ENCODE measurements around the gene LRRC3B.

Gene LRRC3B

DNA sequence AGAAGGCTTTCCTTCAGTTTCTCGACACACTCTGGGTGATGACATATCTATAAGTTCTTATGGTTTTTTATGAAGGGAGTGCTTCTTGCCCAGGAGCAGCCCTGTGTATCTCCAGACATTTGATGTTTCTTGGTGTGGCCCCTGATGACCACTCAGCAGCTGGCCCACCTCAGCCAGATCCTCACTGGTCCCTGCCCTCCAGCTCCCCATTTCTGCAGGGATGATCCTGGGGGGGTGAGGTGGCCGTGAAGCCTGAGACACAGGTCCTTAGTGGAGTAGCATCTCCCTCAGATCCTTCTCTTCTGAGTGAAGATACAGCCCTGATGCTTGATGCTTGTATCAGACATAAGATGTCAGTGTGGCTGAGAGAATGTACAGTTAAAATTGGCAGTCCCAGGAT is 127.7 kb downstream of the LRRC3B start:
- no peak for DNase-seq (ENCODE audit: low read depth, low spot score)
- H3K4me3 ChIP-seq (ENCODE audit: low read depth, low read length), result no peak overlapping the region
- TF ChIP-seq, protein P1, sequence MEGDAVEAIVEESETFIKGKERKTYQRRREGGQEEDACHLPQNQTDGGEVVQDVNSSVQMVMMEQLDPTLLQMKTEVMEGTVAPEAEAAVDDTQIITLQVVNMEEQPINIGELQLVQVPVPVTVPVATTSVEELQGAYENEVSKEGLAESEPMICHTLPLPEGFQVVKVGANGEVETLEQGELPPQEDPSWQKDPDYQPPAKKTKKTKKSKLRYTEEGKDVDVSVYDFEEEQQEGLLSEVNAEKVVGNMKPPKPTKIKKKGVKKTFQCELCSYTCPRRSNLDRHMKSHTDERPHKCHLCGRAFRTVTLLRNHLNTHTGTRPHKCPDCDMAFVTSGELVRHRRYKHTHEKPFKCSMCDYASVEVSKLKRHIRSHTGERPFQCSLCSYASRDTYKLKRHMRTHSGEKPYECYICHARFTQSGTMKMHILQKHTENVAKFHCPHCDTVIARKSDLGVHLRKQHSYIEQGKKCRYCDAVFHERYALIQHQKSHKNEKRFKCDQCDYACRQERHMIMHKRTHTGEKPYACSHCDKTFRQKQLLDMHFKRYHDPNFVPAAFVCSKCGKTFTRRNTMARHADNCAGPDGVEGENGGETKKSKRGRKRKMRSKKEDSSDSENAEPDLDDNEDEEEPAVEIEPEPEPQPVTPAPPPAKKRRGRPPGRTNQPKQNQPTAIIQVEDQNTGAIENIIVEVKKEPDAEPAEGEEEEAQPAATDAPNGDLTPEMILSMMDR (IDR thresholded peaks at IDR 0.05; ENCODE audit: low read depth, low read length), result no peak
- in situ Hi-C loops (cut with HindIII; ENCODE audit: low sequenced_read_pairs), result no loop called here

DNA sequence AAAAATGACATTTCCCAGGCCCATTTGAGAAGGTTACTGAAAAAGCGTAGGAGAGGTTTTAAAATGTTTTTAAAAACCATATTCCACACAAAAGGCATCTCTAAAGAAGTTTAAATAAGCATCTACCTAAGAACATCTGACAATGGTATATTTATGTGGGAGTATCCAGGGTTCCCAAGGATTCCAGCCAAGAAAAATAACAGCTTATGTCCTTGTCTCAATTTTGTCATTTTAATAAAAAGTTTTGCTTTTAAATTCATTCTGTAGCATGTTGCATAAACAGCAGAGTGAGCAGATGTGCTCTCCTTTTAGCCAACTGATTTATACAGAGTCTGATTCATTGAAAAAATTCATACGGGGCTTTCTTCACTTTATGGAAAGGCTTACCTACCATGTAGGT is 129.9 kb downstream of the LRRC3B start:
- in situ Hi-C loops (cut with HindIII; ENCODE audit: low sequenced_read_pairs), result no loop called here
- no peak overlapping the region for H3K4me3 ChIP-seq (ENCODE audit: low read depth, low read length)
- DNase-seq (ENCODE audit: low read depth, low spot score), result no peak
- TF ChIP-seq, protein P1 (IDR thresholded peaks at IDR 0.05; ENCODE audit: low read depth, low read length), result no peak

DNA sequence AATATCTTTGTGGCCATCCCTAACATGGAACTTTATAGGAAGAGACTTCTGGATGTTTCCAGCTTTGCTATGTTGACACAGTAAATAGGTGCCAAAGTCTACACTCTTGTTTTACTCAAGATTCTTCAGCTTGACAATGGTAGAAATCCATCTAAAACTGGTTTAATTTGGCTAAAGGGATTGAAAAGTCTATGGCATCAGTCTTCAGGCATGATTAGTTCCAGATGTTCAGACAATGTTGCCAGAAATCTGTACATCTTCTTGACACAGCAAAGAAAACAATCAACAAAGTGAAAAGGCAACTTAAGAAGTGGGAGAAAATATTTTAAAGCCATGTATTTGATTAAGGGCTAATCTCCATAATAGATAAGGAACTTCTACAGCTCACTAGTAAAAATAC is 130.5 kb downstream of the LRRC3B start:
- H3K4me3 ChIP-seq (ENCODE audit: low read depth, low read length), result no peak overlapping the region
- in situ Hi-C loops (cut with HindIII; ENCODE audit: low sequenced_read_pairs), result no loop called here
- no peak for DNase-seq (ENCODE audit: low read depth, low spot score)
- TF ChIP-seq, protein P1 (IDR thresholded peaks at IDR 0.05; ENCODE audit: low read depth, low read length), result no peak

DNA sequence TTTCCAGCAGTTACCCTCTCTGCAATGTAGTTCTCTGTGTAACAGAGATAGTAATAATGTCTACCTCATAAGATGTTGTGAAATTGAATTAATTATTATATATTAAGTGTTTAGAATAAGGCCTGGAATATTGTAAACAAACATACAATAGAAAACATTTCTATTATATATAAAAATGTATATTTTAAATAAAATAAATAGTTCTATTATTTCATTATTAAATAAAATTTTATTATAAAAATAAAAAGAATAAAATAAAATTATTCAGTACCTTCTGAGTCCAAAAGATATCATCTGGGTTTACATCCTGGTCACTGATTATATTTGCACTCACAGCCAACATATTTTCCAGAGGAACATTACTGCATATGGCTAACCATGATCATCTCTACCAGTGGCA is 135.4 kb downstream of the LRRC3B start:
- no peak for DNase-seq (ENCODE audit: low read depth, low spot score)
- H3K4me3 ChIP-seq (ENCODE audit: low read depth, low read length), result no peak overlapping the region
- in situ Hi-C loops (cut with HindIII; ENCODE audit: low sequenced_read_pairs), result no loop called here
- TF ChIP-seq, protein P1 (IDR thresholded peaks at IDR 0.05; ENCODE audit: low read depth, low read length), result no peak
